Dedifferentiated amniotic fluid mesenchymal stem cell (primary cell): ENCODE results near the gene ALOXE3.
A peak's percentile ranks its signal among the peaks of the same experiment; 100 is the strongest.
"Not testable (repeated sequence)": the region's sequence is repeated elsewhere in the genome, so short reads cannot be mapped to it uniquely, and the experiment has no call there.

ENCODE experiments used
- DNase-seq: peaks from one replicate; pipeline ENCODE4 v3.0.0-alpha.2; 2016; ENCODE audit errors: extremely low spot score

ALOXE3 gene

GRCh38 chr17:8122422-8122923, 4.2 kb upstream of the ALOXE3 start:
- DNase-seq: peak; percentile 49

GRCh38 chr17:8121681-8122421, 3.5 kb upstream of the ALOXE3 start:
- peak; percentile 25 for DNase-seq

- DNase-seq: no peak
These were observed 3.0 kb upstream of the ALOXE3 start for GRCh38 chr17:8121407-8121680.

- peak; percentile 73 for DNase-seq
These were observed 2.4 kb upstream of the ALOXE3 start for GRCh38 chr17:8120520-8121406.

GRCh38 chr17:8119581-8120519, 1.5 kb upstream of the ALOXE3 start:
- peak; percentile 93 for DNase-seq

- peak; percentile 86 for DNase-seq
These were observed 661 bp upstream of the ALOXE3 start for GRCh38 chr17:8118769-8119580.

GRCh38 chr17:8117367-8117979, 841 bp downstream of the ALOXE3 start:
- DNase-seq: no peak

- no peak for DNase-seq
These were observed 1.5 kb downstream of the ALOXE3 start for GRCh38 chr17:8116776-8117175.

GRCh38 chr17:8110907-8111306, 7.4 kb downstream of the ALOXE3 start:
- no peak for DNase-seq

GRCh38 chr17:8110456-8110804, 7.9 kb downstream of the ALOXE3 start:
- no peak for DNase-seq

GRCh38 chr17:8109661-8110455, 8.5 kb downstream of the ALOXE3 start:
- DNase-seq: no peak

- no peak for DNase-seq
These were observed 9.2 kb downstream of the ALOXE3 start for GRCh38 chr17:8108972-8109660.

- not testable (repeated sequence) for DNase-seq
These were observed 11.3 kb downstream of the ALOXE3 start for GRCh38 chr17:8106980-8107379.

GRCh38 chr17:8105957-8106398, 12.3 kb downstream of the ALOXE3 start:
- no peak for DNase-seq

GRCh38 chr17:8104911-8105310, 13.4 kb downstream of the ALOXE3 start:
- no peak for DNase-seq

- no peak for DNase-seq
These were observed 14.8 kb downstream of the ALOXE3 start for GRCh38 chr17:8103549-8103948.

- no peak for DNase-seq
These were observed 16.6 kb downstream of the ALOXE3 start for GRCh38 chr17:8101721-8102120.

- DNase-seq: no peak
These were observed 17.6 kb downstream of the ALOXE3 start for GRCh38 chr17:8100763-8101162.

GRCh38 chr17:8100111-8100510, 18.2 kb downstream of the ALOXE3 start:
- DNase-seq: no peak
